Spleen (tissue), 11 donors: ENCODE measurements around the gene GLRX2. TPM values are rescaled to one million over a fixed set of nuclear protein-coding genes. Genes with fewer than 3 reads are reported as not detected.

Experiments
- DNase-seq: peaks from one replicate; pipeline ENCODE4 v3.0.0-alpha.2; 2020
- H3K27ac ChIP-seq, 8 donors: fragments of 200-600 bp; sonication (generic) in 7 of 8; 1 replicate in 4 of 8; 2 replicates in 4 of 8; pipeline versions ENCODE4 v1.5.0 to v1.8.0; 2016 to 2021; ENCODE audit warnings: inconsistent platforms in 4 of 8, mild to moderate bottlenecking in 4 of 8, moderate library complexity in 1 of 8
- H3K27me3 ChIP-seq, 7 donors: fragments of 200-600 bp; sonication (generic) in 6 of 7; replicated peaks in 1 of 7; 1 replicate in 4 of 7; 2 replicates in 3 of 7; pipeline versions ENCODE4 v1.5.0 to v1.8.0; 2016 to 2021; ENCODE audit warnings: inconsistent platforms in 3 of 7, mild to moderate bottlenecking in 1 of 7
- H3K36me3 ChIP-seq, 6 donors: fragments of 200-600 bp; sonication (generic) in 5 of 6; 1 replicate in 4 of 6; 2 replicates in 2 of 6; pipeline versions ENCODE4 v1.5.0 to v1.8.0; 2016 to 2021; ENCODE audit warnings: inconsistent platforms in 2 of 6
- H3K4me1 ChIP-seq, 6 donors: fragments of 200-600 bp; sonication (generic) in 5 of 6; 1 replicate in 3 of 6; 2 replicates in 3 of 6; pipeline versions ENCODE4 v1.5.0 to v1.8.0; 2016 to 2021; ENCODE audit warnings: inconsistent platforms in 3 of 6
- H3K4me3 ChIP-seq, 8 donors: fragments of 200-600 bp; sonication (generic) in 7 of 8; 1 replicate in 4 of 8; 2 replicates in 4 of 8; pipeline versions ENCODE4 v1.5.0 to v1.8.0; 2016 to 2021; ENCODE audit warnings: inconsistent platforms in 4 of 8, mild to moderate bottlenecking in 4 of 8, moderate library complexity in 2 of 8
- H3K9me3 ChIP-seq, 8 donors: fragments of 200-600 bp; sonication (generic) in 7 of 8; 1 replicate in 4 of 8; 2 replicates in 4 of 8; pipeline versions ENCODE4 v1.5.0 to v1.8.0; 2016 to 2021; ENCODE audit warnings: inconsistent platforms in 4 of 8
- CTCF ChIP-seq, 11 experiments: fragments of 200-600 bp in 7 of 11; fragments of 450-650 bp in 4 of 11; sonication (generic) in 4 of 11; IDR thresholded peaks in 8 of 11; conservative IDR thresholded peaks in 3 of 11; 1 replicate in 7 of 11; 2 replicates in 4 of 11; pipeline versions ENCODE4 v1.4.0 to v1.8.0; 2016 to 2021; ENCODE audit warnings: antibody characterized with exemption in 11 of 11, inconsistent platforms in 4 of 11, mild to moderate bottlenecking in 1 of 11
- POLR2A ChIP-seq, 3 donors: fragments of 450-650 bp; IDR thresholded peaks; one replicate each; pipeline ENCODE4 v1.5.1; 2017; ENCODE audit warnings: antibody characterized with exemption in 3 of 3, mild to moderate bottlenecking in 1 of 3
- POLR2AphosphoS5 ChIP-seq, 3 donors: sonication (generic); formaldehyde crosslinking; IDR thresholded peaks; one replicate each; pipeline ENCODE4 v1.5.1; 2017; ENCODE audit warnings: antibody characterized with exemption in 3 of 3
- WGBS, 5 donors: extraction: QIAGEN DNeasy Blood & Tissue Kit in 3 of 5; methylation state at CpG; one replicate each; pipeline versions ENCODE4 v1.1.5 to v1.1.7; 2013 to 2018; 5-methylcytosine and 5-hydroxymethylcytosine counted together
- intact Hi-C: fragments of 100-400 bp; cut with DNase I; formaldehyde crosslinking; loops from one replicate; pipeline ENCODE4 v1.15.0; 2023; ENCODE audit warnings: low total_unique reads
- polyA plus RNA-seq, 3 donors: library from polyadenylated mRNA; stranded (reverse); fragments of 200-250 nt; gene quantifications; one replicate each; pipeline ENCODE4 v1.2.1, GENCODE V29; 2013
- total RNA-seq, 7 donors: library from RNA; depleted of rRNA in 3 of 7; stranded (reverse); fragments of >200 nt in 3 of 7; fragmentation: NEBNext Ultra II Directional in 4 of 7; extraction: Animal tissue kit (Norgen Biotek cat#: 25700) in 4 of 7; gene quantifications; one replicate each; pipeline versions ENCODE4 v1.1.0 to v1.2.1, GENCODE V29; 2016 to 2021
- donor health status: healthy with polysubstance abuse.
- donor health status: DM: no; HTN: no; CAD: no; lungs with moderate emphysema.
- donor health status: DM: no; HTN: no; CAD: no.
- donor health status: Bipolar disorder and iron deficiency.
- donor health status: healthy.
- donor health status: DM: no; HTN: no; CAD: no.
- donor health status: DM: yes; HTN: yes; CAD: no.

Gene GLRX2
- total and polyA plus RNA-seq, 10 donors, result 5.9 to 20.0 (median 11.0) TPM

- no peak overlapping the region for H3K4me3 ChIP-seq
- no peak for DNase-seq
- intact Hi-C loops, result no loop called here
- no peaks in the 10 kb centered on the region for H3K27me3 ChIP-seq
- no peak for TF ChIP-seq CTCF (IDR thresholded peaks at IDR 0.05 in 8 of 11, conservative IDR thresholded peaks at IDR 0.05 in 3 of 11)
- TF ChIP-seq POLR2A (IDR thresholded peaks at IDR 0.05), result no peak
- no peak for TF ChIP-seq POLR2AphosphoS5 (IDR thresholded peaks at IDR 0.05)
- no peaks in the 10 kb centered on the region for H3K9me3 ChIP-seq
- no peak overlapping the region for H3K27ac ChIP-seq
- peaks cover 0 to 99% (median 56%) of the 10 kb centered on the region in 6 donors for H3K36me3 ChIP-seq
- WGBS, 5 donors, result 78 to 94% (median 92%) methylated on average over 1 of the region's 1 CpG
- H3K4me1 ChIP-seq, result peaks cover 0 to 8% (median 0%) of the 10 kb centered on the region in 6 donors
These were observed 38.1 kb upstream of the GLRX2 start for GRCh38 chr1:193143285-193143684.

GRCh38 chr1:193142409-193142808 lies 37.2 kb upstream of the GLRX2 start:
- intact Hi-C loops, result no loop called here

GRCh38 chr1:193141804-193142203 lies 36.6 kb upstream of the GLRX2 start:
- no peak overlapping the region for H3K4me3 ChIP-seq
- peaks cover 0 to 8% (median 0%) of the 10 kb centered on the region in 6 donors for H3K4me1 ChIP-seq
- DNase-seq, result no peak
- 76 to 83% (median 79%) methylated on average over 3 of the region's 3 CpGs for WGBS, 5 donors
- peaks cover 0 to 97% (median 47%) of the 10 kb centered on the region in 6 donors for H3K36me3 ChIP-seq
- H3K27ac ChIP-seq, result no peak overlapping the region
- no peak for TF ChIP-seq CTCF (IDR thresholded peaks at IDR 0.05 in 8 of 11, conservative IDR thresholded peaks at IDR 0.05 in 3 of 11)
- no peaks in the 10 kb centered on the region for H3K9me3 ChIP-seq
- intact Hi-C loops, result no loop called here
- H3K27me3 ChIP-seq, result no peaks in the 10 kb centered on the region

More at GRCh38 chr1:193142409-193142808, 37.2 kb upstream of the GLRX2 start:
- TF ChIP-seq POLR2A (IDR thresholded peaks at IDR 0.05) (no peak), CTCF (IDR thresholded peaks at IDR 0.05 in 8 of 11, conservative IDR thresholded peaks at IDR 0.05 in 3 of 11) (no peak), POLR2AphosphoS5 (IDR thresholded peaks at IDR 0.05) (no peak)
- H3K9me3 ChIP-seq, result no peaks in the 10 kb centered on the region
- WGBS, 5 donors, result 49 to 76% (median 55%) methylated on average over 2 of the region's 2 CpGs
- H3K27me3 ChIP-seq, result no peaks in the 10 kb centered on the region
- H3K4me1 ChIP-seq, result peaks cover 0 to 8% (median 0%) of the 10 kb centered on the region in 6 donors
- no peak overlapping the region for H3K27ac ChIP-seq
- H3K36me3 ChIP-seq, result peaks cover 0 to 99% (median 51%) of the 10 kb centered on the region in 6 donors
- no peak overlapping the region for H3K4me3 ChIP-seq
- DNase-seq, result no peak

- 76 to 87% (median 81%) methylated on average over 7 of the region's 7 CpGs for WGBS, 5 donors
- TF ChIP-seq POLR2A (IDR thresholded peaks at IDR 0.05), result no peak
- no peak for TF ChIP-seq CTCF (IDR thresholded peaks at IDR 0.05 in 8 of 11, conservative IDR thresholded peaks at IDR 0.05 in 3 of 11)
- no peak for TF ChIP-seq POLR2AphosphoS5 (IDR thresholded peaks at IDR 0.05)
These were observed 35.0 kb upstream of the GLRX2 start for GRCh38 chr1:193140254-193140653.

More at GRCh38 chr1:193140254-193140653, 35.0 kb upstream of the GLRX2 start:
- intact Hi-C loops, result no loop called here
- H3K4me1 ChIP-seq, result peaks cover 0 to 8% (median 0%) of the 10 kb centered on the region in 6 donors
- H3K4me3 ChIP-seq, result no peak overlapping the region
- no peaks in the 10 kb centered on the region for H3K27me3 ChIP-seq
- DNase-seq, result no peak
- peaks cover 0 to 97% (median 47%) of the 10 kb centered on the region in 6 donors for H3K36me3 ChIP-seq
- H3K27ac ChIP-seq, result no peak overlapping the region
- no peaks in the 10 kb centered on the region for H3K9me3 ChIP-seq
